Activated CD8-positive, alpha-beta memory T cell treated with anti-CD3 and anti-CD28 coated beads, Interleukin-2, amount 50 U/mL, for 1 hour (primary cell): ENCODE results near the gene C4BPA.

Source experiments
- DNase-seq: peaks from one replicate; pipeline ENCODE4 v3.0.0-alpha.2; 2020; ENCODE audit errors: extremely low read depth

The C4BPA gene

GRCh38 chr1:207191061-207191460 is 87.0 kb downstream of the C4BPA start:
- no peak for DNase-seq

- DNase-seq = no peak
These were observed 87.7 kb downstream of the C4BPA start for GRCh38 chr1:207191776-207192175.

- DNase-seq = no peak
These were observed 90.2 kb downstream of the C4BPA start for GRCh38 chr1:207194197-207194596.
